GM12865 (cell line): ENCODE results near the gene SORL1.
"Not testable (repeated sequence)": the region's sequence is repeated elsewhere in the genome, so short reads cannot be mapped to it uniquely, and the experiment has no call there.

ENCODE experiments used
- DNase-seq: peaks from one replicate; pipeline ENCODE4 v3.0.0; 2010; ENCODE audit warnings: low read depth
- H3K4me3 ChIP-seq: 2 replicates; pipeline ENCODE4 v1.5.1; 2011; ENCODE audit warnings: mild to moderate bottlenecking, low read depth, low read length, control low read depth
- CTCF ChIP-seq: IDR thresholded peaks from 2 replicates; pipeline ENCODE4 v1.5.1; 2011; ENCODE audit warnings: low read length, control low read depth, low read depth, inconsistent platforms; ENCODE audit not compliant: insufficient read depth; ENCODE audit errors: missing control alignments

Gene SORL1

GRCh38 chr11:121500717-121501116, 48.6 kb downstream of the SORL1 start:
- no peak for TF ChIP-seq CTCF
- H3K4me3 ChIP-seq: no peak overlapping the region
- DNase-seq: no peak

GRCh38 chr11:121503051-121503450, 50.9 kb downstream of the SORL1 start:
- TF ChIP-seq CTCF: no peak
- H3K4me3 ChIP-seq: no peak overlapping the region
- no peak for DNase-seq

- not testable (repeated sequence) for H3K4me3 ChIP-seq, DNase-seq
Measured at GRCh38 chr11:121506237-121506636, 54.1 kb downstream of the SORL1 start.

- TF ChIP-seq CTCF: no peak
- DNase-seq: no peak
- H3K4me3 ChIP-seq: no peak overlapping the region
Measured at GRCh38 chr11:121508449-121508848, 56.3 kb downstream of the SORL1 start.

- TF ChIP-seq CTCF: no peak
- DNase-seq: no peak
- no peak overlapping the region for H3K4me3 ChIP-seq
Measured at GRCh38 chr11:121510438-121510837, 58.3 kb downstream of the SORL1 start.

- no peak for TF ChIP-seq CTCF
- no peak overlapping the region for H3K4me3 ChIP-seq
- DNase-seq: no peak
Measured at GRCh38 chr11:121512468-121513465, 60.7 kb downstream of the SORL1 start.

- DNase-seq: no peak
- no peak overlapping the region for H3K4me3 ChIP-seq
- TF ChIP-seq CTCF: no peak
Measured at GRCh38 chr11:121513807-121514206, 61.7 kb downstream of the SORL1 start.
